Measurements from ENCODE around the gene CDK5RAP1.

- no peak for TF ChIP-seq LEF1 (IDR thresholded peaks at IDR 0.05; ENCODE audit: borderline replicate concordance)
- TF ChIP-seq SP1 (IDR thresholded peaks at IDR 0.05), result no peak
- no peak for TF ChIP-seq ZNF384 (IDR thresholded peaks at IDR 0.05)
- no peak for TF ChIP-seq FOXA1 (IDR thresholded peaks at IDR 0.05)
Measured at GRCh38 chr20:33450867-33451266, 49.5 kb upstream of the CDK5RAP1 start.
